ELR (cell line): ENCODE results near the gene UBQLN2.
"Not testable (repeated sequence)": the region's sequence is repeated elsewhere in the genome, so short reads cannot be mapped to it uniquely, and the experiment has no call there.

Experiments used
- DNase-seq: peaks from one replicate; pipeline ENCODE4 v3.0.0-alpha.2; 2015; ENCODE audit warnings: low read depth

Gene UBQLN2

GRCh38 chrX:56563231-56564161 lies at the start of gene UBQLN2:
TSS of gene UBQLN2 (plus strand) at chrX:56563627. CDS start at chrX:56563874, 247 bp downstream.
- peak; percentile 75 for DNase-seq

- DNase-seq = no peak
These were observed 43.8 kb upstream of the UBQLN2 start for GRCh38 chrX:56519642-56520041.

- not testable (repeated sequence) for DNase-seq
These were observed 33.9 kb upstream of the UBQLN2 start for GRCh38 chrX:56529482-56530007.

- no peak for DNase-seq
These were observed 33.4 kb upstream of the UBQLN2 start for GRCh38 chrX:56530011-56530410.

- no peak for DNase-seq
These were observed 12.8 kb upstream of the UBQLN2 start for GRCh38 chrX:56550667-56551066.

DNA sequence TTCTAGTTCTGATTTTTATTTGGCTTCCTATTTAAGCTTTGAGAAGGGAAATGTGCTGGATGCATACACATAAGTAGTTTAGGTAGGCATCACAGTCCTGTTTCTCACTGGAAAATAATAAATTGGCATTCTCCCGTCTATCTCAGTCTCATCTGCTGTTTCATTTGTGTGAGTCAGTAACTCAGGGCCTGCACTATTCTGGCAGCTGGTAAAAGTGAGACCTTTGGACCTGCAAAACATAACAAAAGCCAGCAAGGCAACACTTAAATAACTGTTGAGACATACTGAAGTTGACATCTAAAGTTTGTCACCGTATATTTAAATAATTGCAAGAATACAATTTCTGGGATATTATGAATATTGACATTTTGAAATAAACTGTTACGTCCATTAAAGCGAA lies 8.6 kb upstream of the UBQLN2 start:
- DNase-seq = no peak

GRCh38 chrX:56557376-56557929 lies 6.0 kb upstream of the UBQLN2 start:
- DNase-seq = no peak

DNA sequence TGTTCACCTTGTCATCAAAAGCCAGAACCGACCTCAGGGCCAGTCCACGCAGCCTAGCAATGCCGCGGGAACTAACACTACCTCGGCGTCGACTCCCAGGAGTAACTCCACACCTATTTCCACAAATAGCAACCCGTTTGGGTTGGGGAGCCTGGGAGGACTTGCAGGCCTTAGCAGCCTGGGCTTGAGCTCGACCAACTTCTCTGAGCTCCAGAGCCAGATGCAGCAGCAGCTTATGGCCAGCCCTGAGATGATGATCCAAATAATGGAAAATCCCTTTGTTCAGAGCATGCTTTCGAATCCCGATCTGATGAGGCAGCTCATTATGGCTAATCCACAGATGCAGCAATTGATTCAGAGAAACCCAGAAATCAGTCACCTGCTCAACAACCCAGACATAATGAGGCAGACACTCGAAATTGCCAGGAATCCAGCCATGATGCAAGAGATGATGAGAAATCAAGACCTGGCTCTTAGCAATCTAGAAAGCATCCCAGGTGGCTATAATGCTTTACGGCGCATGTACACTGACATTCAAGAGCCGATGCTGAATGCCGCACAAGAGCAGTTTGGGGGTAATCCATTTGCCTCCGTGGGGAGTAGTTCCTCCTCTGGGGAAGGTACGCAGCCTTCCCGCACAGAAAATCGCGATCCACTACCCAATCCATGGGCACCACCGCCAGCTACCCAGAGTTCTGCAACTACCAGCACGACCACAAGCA lies 898 bp downstream of the UBQLN2 start:
- DNase-seq = peak; percentile 53

DNA sequence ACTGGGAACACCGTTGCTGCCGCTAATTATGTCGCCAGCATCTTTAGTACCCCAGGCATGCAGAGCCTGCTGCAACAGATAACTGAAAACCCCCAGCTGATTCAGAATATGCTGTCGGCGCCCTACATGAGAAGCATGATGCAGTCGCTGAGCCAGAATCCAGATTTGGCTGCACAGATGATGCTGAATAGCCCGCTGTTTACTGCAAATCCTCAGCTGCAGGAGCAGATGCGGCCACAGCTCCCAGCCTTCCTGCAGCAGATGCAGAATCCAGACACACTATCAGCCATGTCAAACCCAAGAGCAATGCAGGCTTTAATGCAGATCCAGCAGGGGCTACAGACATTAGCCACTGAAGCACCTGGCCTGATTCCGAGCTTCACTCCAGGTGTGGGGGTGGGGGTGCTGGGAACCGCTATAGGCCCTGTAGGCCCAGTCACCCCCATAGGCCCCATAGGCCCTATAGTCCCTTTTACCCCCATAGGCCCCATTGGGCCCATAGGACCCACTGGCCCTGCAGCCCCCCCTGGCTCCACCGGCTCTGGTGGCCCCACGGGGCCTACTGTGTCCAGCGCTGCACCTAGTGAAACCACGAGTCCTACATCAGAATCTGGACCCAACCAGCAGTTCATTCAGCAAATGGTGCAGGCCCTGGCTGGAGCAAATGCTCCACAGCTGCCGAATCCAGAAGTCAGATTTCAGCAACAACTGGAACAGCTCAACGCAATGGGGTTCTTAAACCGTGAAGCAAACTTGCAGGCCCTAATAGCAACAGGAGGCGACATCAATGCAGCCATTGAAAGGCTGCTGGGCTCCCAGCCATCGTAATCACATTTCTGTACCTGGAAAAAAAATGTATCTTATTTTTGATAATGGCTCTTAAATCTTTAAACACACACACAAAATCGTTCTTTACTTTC lies 1.8 kb downstream of the UBQLN2 start:
- peak; percentile 16 for DNase-seq

- no peak for DNase-seq
These were observed 6.1 kb downstream of the UBQLN2 start for GRCh38 chrX:56569378-56570057.

- no peak for DNase-seq
These were observed 9.5 kb downstream of the UBQLN2 start for GRCh38 chrX:56572975-56573374.

- no peak for DNase-seq
These were observed 11.4 kb downstream of the UBQLN2 start for GRCh38 chrX:56574861-56575260.

- DNase-seq = no peak
These were observed 13.3 kb downstream of the UBQLN2 start for GRCh38 chrX:56576721-56577120.

DNA sequence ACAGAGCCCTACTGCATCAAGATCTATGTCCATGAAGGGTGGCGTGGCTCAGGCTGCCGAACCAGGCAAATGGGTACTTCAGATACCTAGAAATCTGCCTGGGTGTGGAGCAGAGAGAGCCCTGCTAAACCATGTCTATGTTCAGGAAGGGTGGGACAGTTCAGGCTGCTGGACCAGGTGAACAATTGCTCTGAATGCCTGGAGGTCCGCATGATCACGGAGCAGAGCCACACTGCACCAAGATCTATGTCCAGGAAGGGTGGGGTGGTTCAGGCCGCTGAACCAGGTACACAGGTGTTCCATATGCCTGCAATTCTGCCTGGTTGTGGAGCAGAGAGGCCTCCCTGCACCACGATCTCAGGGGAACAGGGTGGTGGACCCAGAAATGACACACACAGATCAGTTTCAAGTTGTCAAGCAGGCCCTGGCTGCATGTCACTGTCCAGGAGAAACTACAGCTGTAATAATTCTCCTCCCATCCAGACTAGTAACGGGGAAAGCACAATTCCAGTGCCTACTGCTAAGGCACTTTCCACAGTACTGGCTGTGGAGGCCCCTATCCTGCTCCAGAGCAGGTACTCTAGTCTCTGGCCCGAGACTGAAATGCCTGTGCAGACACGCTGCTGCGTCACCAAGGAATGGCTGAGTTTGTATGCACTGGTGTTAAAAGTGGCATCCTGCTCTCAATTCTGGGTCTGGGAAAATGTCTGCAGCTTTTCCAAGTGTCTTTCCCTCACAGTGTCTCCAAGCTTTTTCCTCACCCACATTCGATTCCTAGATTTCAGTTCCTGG lies 25.2 kb downstream of the UBQLN2 start:
- DNase-seq = no peak

- not testable (repeated sequence) for DNase-seq
These were observed 28.4 kb downstream of the UBQLN2 start for GRCh38 chrX:56591830-56592229.

GRCh38 chrX:56600141-56600540 lies 36.7 kb downstream of the UBQLN2 start:
- DNase-seq = no peak

GRCh38 chrX:56600987-56601386 lies 37.6 kb downstream of the UBQLN2 start:
- no peak for DNase-seq

GRCh38 chrX:56615282-56615681 lies 51.9 kb downstream of the UBQLN2 start:
- DNase-seq = no peak
